ENCODE measurements around the gene SWI5.

The SWI5 gene

DNA sequence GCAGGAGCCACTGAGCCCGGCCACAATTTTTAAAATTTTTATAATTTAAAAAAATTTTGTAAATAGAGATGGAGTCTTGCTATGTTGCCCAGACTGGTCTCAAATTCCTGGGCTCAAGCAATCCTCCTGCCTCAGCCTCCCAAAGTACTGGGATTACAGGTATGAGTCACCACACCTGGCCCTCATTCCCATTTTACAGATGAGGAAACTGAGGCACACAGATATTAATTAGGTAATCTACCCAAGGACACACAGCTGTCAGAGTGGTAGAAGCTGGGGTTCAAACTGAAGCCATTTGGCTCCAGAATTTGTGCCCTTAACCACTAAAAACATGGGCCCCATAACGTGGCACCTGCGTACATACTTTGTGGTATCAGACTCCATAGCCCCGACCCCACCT, 38.6 kb downstream of the SWI5 start:
- H3K79me2 ChIP-seq (ENCODE audit: insufficient read depth, low read length) = no peaks in the 10 kb centered on the region
- H3K36me3 ChIP-seq (ENCODE audit: low read length) = no peaks in the 10 kb centered on the region
- H3K27ac ChIP-seq (ENCODE audit: low read depth, low read length) = no peak overlapping the region
- H3K27me3 ChIP-seq (ENCODE audit: low read length) = no peaks in the 10 kb centered on the region
- no peak overlapping the region for H3K9ac ChIP-seq (ENCODE audit: low read length)
- no peak overlapping the region for H3K4me3 ChIP-seq (ENCODE audit: insufficient read depth, low read length, poor library complexity, severe bottlenecking)
- H2AFZ ChIP-seq (ENCODE audit: low read depth, low read length, severe bottlenecking) = no peak overlapping the region
- H3K4me2 ChIP-seq (ENCODE audit: low read depth, low read length, poor library complexity, severe bottlenecking) = no peak overlapping the region
- TF ChIP-seq EZH2phosphoT487 (conservative IDR thresholded peaks at IDR 0.05; ENCODE audit: low read length) = no peak
- TF ChIP-seq, protein P1, sequence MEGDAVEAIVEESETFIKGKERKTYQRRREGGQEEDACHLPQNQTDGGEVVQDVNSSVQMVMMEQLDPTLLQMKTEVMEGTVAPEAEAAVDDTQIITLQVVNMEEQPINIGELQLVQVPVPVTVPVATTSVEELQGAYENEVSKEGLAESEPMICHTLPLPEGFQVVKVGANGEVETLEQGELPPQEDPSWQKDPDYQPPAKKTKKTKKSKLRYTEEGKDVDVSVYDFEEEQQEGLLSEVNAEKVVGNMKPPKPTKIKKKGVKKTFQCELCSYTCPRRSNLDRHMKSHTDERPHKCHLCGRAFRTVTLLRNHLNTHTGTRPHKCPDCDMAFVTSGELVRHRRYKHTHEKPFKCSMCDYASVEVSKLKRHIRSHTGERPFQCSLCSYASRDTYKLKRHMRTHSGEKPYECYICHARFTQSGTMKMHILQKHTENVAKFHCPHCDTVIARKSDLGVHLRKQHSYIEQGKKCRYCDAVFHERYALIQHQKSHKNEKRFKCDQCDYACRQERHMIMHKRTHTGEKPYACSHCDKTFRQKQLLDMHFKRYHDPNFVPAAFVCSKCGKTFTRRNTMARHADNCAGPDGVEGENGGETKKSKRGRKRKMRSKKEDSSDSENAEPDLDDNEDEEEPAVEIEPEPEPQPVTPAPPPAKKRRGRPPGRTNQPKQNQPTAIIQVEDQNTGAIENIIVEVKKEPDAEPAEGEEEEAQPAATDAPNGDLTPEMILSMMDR (IDR thresholded peaks at IDR 0.05; ENCODE audit: insufficient read depth, low read length, poor library complexity, severe bottlenecking) = no peak
- H3K9me3 ChIP-seq (ENCODE audit: insufficient read depth, low read length) = no peaks in the 10 kb centered on the region
- no peaks in the 10 kb centered on the region for H3K9me2 ChIP-seq (replicated peaks; ENCODE audit: insufficient read depth, low read length)
- H4K20me1 ChIP-seq (ENCODE audit: low read depth, low read length) = no peaks in the 10 kb centered on the region
- H3F3A ChIP-seq (ENCODE audit: insufficient read depth) = no peaks in the 10 kb centered on the region

DNA sequence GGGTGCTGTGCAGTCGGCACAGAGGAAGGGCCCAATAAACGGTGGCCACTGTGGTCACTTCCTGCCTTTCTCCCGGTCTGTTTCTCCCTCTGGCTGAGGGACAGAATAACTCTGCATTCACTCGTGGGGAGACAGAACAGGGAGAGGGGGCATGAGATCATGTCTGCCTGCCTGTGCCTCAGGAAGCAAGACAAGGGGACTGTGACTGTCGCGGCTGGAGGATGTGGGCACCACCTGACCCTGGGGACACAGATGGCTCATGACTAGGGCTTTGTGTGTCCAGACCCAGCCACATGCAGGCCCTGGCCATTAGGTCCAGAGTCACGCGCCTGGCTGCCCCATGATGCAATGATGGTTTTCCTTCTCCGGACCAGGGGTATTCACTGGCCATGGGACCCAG, 40.3 kb downstream of the SWI5 start:
- Histone ChIP-seq H3K36me3 (ENCODE audit: low read length) (no peaks in the 10 kb centered on the region), H3K9me3 (ENCODE audit: insufficient read depth, low read length) (no peaks in the 10 kb centered on the region), H3K9ac (ENCODE audit: low read length) (no peak overlapping the region), H3K4me2 (ENCODE audit: low read depth, low read length, poor library complexity, severe bottlenecking) (no peak overlapping the region), H3K4me3 (ENCODE audit: insufficient read depth, low read length, poor library complexity, severe bottlenecking) (no peak overlapping the region), H3K79me2 (ENCODE audit: insufficient read depth, low read length) (no peaks in the 10 kb centered on the region), H3K27me3 (ENCODE audit: low read length) (no peaks in the 10 kb centered on the region), H4K20me1 (ENCODE audit: low read depth, low read length) (no peaks in the 10 kb centered on the region), H2AFZ (ENCODE audit: low read depth, low read length, severe bottlenecking) (no peak overlapping the region), H3F3A (ENCODE audit: insufficient read depth) (no peaks in the 10 kb centered on the region), H3K9me2 (replicated peaks; ENCODE audit: insufficient read depth, low read length) (no peaks in the 10 kb centered on the region), H3K27ac (ENCODE audit: low read depth, low read length) (no peak overlapping the region)
- no peak for TF ChIP-seq EZH2phosphoT487 (conservative IDR thresholded peaks at IDR 0.05; ENCODE audit: low read length)

DNA sequence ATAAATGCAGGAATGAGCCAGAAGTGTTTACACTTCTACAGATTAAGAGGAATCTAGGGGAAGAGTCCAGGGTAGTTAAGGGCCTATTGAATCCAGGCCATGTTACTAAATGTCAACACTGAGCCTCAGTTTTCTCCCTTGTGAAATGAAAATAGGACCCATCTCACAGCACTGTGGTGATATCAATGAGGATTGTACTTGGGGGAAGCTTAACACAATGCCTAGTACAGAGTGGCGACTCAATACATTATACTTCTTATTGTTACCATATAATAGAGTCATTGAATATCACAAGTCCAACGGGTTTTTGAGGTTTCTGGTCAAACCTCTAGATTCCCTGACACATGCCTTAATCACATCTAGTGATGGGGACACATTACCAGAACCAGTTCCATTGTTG, 41.6 kb downstream of the SWI5 start:
- Histone ChIP-seq H3K79me2 (ENCODE audit: insufficient read depth, low read length) (peaks cover 6% of the 10 kb centered on the region), H4K20me1 (ENCODE audit: low read depth, low read length) (no peaks in the 10 kb centered on the region), H3K9me2 (replicated peaks; ENCODE audit: insufficient read depth, low read length) (no peaks in the 10 kb centered on the region), H2AFZ (ENCODE audit: low read depth, low read length, severe bottlenecking) (no peak overlapping the region), H3K9ac (ENCODE audit: low read length) (no peak overlapping the region), H3K27ac (ENCODE audit: low read depth, low read length) (no peak overlapping the region), H3K36me3 (ENCODE audit: low read length) (no peaks in the 10 kb centered on the region), H3K27me3 (ENCODE audit: low read length) (no peaks in the 10 kb centered on the region), H3F3A (ENCODE audit: insufficient read depth) (no peaks in the 10 kb centered on the region), H3K4me3 (ENCODE audit: insufficient read depth, low read length, poor library complexity, severe bottlenecking) (no peak overlapping the region), H3K9me3 (ENCODE audit: insufficient read depth, low read length) (no peaks in the 10 kb centered on the region), H3K4me2 (ENCODE audit: low read depth, low read length, poor library complexity, severe bottlenecking) (no peak overlapping the region)
- TF ChIP-seq, protein P1 (IDR thresholded peaks at IDR 0.05; ENCODE audit: insufficient read depth, low read length, poor library complexity, severe bottlenecking) = no peak
- TF ChIP-seq EZH2phosphoT487 (conservative IDR thresholded peaks at IDR 0.05; ENCODE audit: low read length) = no peak

DNA sequence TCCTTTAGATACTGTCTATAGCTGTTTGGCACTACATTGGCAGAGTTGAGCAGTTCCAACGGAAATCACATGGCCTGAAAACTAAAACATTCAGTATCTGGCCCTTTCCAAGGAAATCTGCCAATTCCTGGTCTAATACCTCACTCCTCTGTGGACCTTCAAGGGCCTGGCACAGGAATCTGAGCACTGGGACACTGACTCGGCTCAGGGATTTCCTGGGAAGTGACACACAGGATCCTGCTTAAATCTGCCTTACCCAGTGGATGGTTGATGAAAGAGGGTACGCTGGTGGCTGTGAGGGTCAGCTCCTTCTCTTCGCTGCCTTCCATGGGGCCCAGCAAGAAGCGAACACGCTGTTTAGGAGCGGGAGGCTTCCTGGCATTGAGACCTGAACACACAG, 45.3 kb downstream of the SWI5 start:
- H3K9ac ChIP-seq (ENCODE audit: low read length) = peak overlapping the region; percentile 71
- H2AFZ ChIP-seq (ENCODE audit: low read depth, low read length, severe bottlenecking) = no peak overlapping the region
- H3K27me3 ChIP-seq (ENCODE audit: low read length) = no peaks in the 10 kb centered on the region
- H3K79me2 ChIP-seq (ENCODE audit: insufficient read depth, low read length) = peaks cover 28% of the 10 kb centered on the region
- TF ChIP-seq, protein P1 (IDR thresholded peaks at IDR 0.05; ENCODE audit: insufficient read depth, low read length, poor library complexity, severe bottlenecking) = no peak
- TF ChIP-seq EZH2phosphoT487 (conservative IDR thresholded peaks at IDR 0.05; ENCODE audit: low read length) = no peak
- no peak overlapping the region; the same call in 1 of the 2 replicates for H3K27ac ChIP-seq (ENCODE audit: low read depth, low read length)
- H4K20me1 ChIP-seq (ENCODE audit: low read depth, low read length) = no peaks in the 10 kb centered on the region
- H3K9me2 ChIP-seq (replicated peaks; ENCODE audit: insufficient read depth, low read length) = no peaks in the 10 kb centered on the region
- no peaks in the 10 kb centered on the region for H3K36me3 ChIP-seq (ENCODE audit: low read length)
- peak overlapping the region; percentile 72 for H3K4me2 ChIP-seq (ENCODE audit: low read depth, low read length, poor library complexity, severe bottlenecking)
- no peaks in the 10 kb centered on the region for H3F3A ChIP-seq (ENCODE audit: insufficient read depth)
- H3K4me3 ChIP-seq (ENCODE audit: insufficient read depth, low read length, poor library complexity, severe bottlenecking) = peak overlapping the region; percentile 95
- H3K9me3 ChIP-seq (ENCODE audit: insufficient read depth, low read length) = no peaks in the 10 kb centered on the region
